Epithelial cell of prostate (primary cell): ENCODE results near the gene PTGR1.
A peak's percentile ranks its signal among the peaks of the same experiment; 100 is the strongest.
"Not testable (repeated sequence)": the region's sequence is repeated elsewhere in the genome, so short reads cannot be mapped to it uniquely, and the experiment has no call there.

Source experiments
- DNase-seq: peaks from one replicate; pipeline ENCODE4 v3.0.0-alpha.2; 2011; ENCODE audit warnings: low read depth, low spot score
- H3K27ac ChIP-seq: fragments of 450-650 bp; 2 replicates; pipeline ENCODE4 v1.5.1; 2017; ENCODE audit warnings: mild to moderate bottlenecking

Gene PTGR1

DNA sequence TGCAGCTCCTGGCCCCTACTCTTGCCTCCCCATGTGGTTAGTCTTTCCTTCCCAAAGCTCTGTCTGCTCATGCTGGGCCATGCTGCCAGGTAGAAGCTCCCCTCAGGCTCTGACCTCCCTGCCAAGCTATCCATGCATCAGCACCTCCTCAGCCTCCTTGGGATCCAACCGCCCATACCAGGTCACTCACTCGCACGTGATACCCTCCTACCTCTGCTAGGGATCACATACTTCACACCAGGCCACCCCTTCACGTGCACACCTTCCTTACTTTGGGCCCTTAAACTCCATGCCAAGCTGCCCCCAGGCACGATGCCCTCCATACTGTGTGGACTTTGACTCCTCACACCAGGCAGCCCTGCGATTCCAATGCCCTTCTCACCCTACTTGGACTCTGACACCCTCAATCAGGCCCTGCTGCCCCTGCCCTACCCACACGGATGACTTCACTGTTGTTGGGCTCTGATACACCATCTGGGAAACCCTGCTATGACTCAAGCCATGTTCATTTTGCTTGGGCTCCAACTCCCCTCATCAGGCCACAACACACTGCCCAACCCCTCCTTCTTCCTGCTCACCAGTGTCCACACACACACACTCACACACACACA lies 40.3 kb downstream of the PTGR1 start:
- no peak overlapping the region for H3K27ac ChIP-seq
- DNase-seq = peak; percentile 10

DNA sequence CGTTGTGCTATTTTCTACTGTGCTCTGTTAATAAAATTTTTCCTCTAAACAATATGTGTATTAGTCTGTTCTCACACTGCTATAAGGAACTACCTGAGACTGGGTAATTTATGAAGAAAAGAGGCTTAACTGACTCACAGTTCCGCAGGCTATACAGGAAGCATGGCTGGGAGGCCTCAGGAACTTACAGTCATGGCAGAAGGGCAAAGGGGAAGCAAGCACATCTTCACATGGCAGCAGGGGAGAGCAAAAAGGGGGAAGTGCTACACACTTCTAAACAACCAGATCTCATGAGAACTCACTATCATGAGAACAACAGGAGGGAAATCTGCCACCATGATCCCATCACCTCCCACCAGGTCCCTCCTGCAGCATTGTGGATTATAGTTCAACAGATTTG lies 44.0 kb downstream of the PTGR1 start:
- not testable (repeated sequence) for H3K27ac ChIP-seq, DNase-seq

DNA sequence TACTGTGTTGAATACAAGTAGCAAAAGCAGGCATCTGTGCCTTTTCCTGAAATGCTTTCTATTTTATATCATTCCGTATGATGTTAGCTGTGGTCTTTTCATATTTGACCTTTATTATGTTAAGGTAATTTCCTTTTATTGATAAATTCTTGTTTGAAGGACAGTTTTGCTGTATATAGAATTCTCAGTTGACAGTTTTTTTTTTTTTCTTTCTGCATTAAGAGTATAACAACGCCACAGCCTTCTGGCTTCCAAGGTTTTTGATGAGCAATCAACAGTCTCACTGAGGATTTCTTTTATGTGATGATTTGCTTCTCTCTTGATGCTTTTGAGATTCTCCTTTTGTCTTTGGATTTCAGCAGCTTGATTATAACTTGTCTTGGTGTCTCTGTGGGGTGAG lies 50.8 kb downstream of the PTGR1 start:
- H3K27ac ChIP-seq = no peak overlapping the region

DNA sequence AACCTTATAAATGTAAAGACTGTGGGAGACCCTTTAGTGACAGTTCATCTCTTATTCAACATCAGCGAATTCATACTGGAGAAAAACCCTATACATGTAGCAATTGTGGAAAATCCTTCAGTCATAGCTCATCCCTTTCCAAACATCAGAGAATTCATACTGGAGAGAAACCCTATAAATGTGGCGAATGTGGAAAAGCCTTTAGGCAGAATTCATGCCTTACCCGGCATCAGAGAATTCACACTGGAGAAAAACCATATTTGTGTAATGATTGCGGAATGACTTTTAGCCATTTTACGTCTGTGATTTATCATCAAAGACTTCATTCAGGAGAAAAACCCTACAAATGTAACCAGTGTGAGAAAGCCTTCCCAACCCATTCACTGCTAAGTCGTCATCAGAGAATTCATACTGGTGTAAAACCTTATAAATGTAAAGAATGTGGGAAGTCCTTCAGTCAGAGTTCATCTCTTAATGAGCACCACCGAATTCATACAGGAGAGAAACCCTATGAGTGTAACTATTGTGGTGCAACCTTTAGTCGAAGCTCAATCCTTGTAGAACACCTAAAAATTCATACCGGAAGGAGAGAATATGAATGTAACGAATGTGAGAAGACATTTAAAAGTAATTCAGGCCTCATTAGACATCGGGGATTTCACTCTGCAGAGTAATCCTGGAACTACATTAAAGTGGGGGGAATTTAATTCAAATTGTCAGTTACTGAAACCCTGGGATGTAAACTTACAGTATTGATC lies 56.8 kb downstream of the PTGR1 start:
- no peak for DNase-seq
- no peak overlapping the region for H3K27ac ChIP-seq

More for the DNA sequence above, 50.8 kb downstream of the PTGR1 start:
- DNase-seq = no peak

DNA sequence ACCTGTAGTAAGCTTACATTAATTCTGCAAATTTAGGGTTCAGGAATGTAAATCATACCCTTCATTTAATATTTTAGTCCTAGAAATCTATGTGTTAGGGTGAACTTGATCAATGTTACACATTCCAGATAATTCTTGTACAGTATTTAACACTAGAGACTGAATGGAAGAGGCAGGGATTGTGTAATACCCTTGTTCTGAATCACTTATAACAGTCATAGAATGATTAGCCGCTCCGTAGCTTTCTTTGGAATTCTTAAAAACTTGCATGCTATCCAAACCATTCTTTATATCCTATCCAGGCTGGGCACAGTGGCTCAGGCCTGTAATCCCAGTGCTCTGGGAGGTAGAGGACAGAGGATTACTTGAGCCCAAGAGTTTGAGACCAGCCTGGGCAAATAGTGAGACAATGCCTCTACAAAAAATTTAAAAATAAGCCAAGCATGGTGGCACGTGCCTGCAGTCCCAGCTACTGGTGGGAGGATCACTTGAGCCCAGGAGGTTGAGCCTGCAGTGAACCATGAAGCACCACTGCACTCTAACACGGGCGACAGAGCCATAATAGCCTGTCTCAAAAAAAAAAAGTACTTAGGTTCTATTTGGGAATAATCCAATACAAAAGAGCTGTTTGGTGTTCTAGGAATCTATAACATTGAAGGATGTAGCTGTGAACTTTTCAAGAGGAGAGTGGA lies 66.2 kb downstream of the PTGR1 start:
- H3K27ac ChIP-seq = no peak overlapping the region
- DNase-seq = no peak

DNA sequence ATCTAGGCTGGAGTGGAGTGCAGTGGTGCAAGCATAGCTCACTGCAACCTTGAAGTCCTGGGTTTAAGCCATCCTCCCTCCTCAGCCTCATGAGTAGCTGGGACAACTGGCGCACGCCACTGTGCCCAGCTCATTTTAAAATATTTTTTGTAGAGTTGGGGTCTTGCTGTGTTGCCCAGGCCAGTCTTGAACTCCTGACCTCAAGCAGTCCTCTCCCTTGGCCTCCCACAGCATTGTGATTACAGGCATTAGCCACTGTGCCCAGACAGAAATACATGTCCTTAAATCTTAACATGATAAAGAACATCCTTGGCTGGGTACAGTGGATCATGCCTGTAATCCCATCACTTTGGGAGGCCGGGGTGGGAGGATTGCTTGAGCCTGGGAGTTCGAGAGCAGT lies 67.7 kb downstream of the PTGR1 start:
- no peak overlapping the region for H3K27ac ChIP-seq
- DNase-seq = no peak

DNA sequence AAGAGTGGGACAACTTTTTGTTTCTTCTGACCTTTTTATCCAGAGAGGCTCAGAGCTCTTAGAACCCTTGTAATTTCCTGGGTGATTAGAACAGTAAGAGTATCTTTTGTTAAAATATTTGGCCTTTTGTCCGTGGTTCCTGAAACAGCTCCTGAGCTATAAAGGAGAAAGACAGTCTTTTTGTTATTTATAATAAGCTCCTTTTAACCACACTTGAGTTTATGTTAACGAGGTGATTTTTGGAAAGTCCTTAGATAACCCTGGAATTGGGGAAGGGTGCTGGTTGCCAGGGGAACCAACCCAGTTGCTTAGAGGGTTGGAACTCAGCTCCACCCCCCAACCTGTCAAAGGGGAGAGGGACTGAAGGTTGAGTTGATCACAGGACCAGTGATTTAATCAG lies 69.7 kb downstream of the PTGR1 start:
- H3K27ac ChIP-seq = no peak overlapping the region
- no peak for DNase-seq

DNA sequence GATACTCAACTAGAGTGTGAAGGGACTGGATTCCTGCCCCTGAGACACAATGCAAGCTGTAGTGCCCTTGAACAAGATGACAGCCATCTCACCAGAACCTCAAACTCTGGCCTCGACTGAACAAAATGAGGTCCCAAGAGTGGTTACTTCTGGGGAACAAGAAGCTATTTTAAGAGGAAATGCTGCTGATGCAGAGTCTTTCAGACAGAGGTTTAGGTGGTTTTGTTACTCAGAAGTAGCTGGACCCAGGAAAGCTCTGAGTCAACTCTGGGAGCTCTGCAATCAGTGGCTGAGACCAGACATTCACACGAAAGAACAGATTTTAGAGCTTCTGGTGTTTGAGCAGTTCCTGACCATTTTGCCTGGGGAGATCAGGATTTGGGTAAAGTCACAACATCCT lies 72.1 kb downstream of the PTGR1 start:
- no peak for DNase-seq
- no peak overlapping the region for H3K27ac ChIP-seq

DNA sequence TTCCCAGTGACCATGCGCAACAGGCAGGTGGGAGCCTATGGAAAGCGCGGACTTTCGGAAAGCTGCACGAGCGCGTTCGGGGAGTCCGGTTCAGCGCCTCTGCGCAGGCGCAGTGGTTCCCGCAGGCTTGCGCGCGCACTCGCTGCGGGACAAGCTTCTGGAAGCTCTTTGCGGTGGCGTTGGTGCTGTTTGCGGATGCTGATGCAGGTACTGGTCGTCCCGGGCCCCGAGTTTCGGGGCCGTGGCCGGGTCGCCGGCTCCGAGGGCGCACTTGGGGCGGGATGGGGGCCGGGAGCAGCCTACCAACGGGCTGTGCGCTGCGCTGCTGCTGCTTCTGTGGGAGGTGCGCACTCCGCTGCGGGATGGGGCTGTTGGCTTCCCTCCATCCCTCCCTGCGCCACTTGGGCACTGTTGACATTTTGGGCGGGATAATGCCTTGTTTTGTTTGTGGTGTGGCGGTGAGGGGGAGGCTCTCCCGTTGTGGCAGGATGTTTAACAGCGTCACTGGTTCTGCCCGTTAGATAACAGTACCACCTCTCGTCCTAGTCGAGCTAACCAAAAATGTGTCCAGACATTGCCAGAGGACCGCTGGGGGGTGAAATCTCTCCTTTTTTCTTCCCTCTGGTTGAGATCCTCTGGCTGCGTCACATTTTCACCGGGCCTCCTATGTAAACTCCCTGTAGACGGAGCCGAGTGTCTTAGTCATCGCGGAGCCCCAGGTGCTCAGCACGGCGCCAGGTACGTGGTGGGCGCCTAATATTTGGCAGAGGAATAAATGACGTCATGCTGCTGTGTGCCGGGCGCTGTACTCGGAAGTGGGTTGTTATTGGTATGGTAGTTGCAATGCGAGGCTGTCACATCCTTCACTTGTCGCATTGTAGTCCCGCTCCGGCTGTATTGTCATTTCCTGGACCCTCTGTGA lies 74.1 kb downstream of the PTGR1 start, which contains the start of gene ZNF483:
ZNF483 (plus strand) TSS at position 124 of the 922 bp plus-strand sequence. CDS start 2,217 bp downstream, outside the sequence.
- peak; percentile 60 for DNase-seq
- no peak within 1 kb of the TSS for H3K27ac ChIP-seq

DNA sequence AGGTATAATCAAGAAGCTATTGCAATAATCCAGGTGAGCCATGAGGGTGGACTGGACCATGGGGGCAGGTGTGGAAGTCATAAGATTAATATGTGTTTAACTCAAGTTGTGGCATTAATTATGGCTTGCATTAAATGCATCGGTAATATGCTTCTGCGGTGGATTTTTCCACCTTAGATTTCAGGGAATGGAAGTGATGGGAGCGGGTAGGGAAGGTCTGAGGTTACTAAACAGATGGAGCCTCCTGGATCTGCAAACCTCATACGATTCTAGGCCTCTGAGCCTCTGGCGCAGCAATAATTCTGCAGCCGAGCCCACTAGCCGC lies 74.8 kb downstream of the PTGR1 start:
- no peak overlapping the region for H3K27ac ChIP-seq
- no peak for DNase-seq

DNA sequence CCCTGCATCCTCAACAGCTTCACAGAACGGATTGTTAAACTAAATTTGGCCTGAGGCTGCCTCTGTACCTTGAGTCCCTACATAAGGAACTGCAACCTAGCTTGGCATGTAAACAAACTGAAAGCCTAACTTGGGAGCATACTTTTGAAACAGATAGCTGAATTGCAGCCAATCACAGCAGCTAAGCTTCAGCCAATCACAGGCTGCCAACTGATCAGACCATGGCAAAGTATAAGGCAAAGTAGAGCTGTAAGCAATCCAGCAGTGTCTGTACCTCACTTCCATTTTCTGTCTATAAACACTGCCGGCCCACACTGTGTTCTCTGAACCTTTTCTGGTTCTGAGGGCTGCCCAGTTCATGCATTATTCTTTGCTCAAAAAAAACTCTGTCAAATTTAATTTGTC lies 83.4 kb downstream of the PTGR1 start:
- H3K27ac ChIP-seq = no peak overlapping the region
- DNase-seq = no peak

DNA sequence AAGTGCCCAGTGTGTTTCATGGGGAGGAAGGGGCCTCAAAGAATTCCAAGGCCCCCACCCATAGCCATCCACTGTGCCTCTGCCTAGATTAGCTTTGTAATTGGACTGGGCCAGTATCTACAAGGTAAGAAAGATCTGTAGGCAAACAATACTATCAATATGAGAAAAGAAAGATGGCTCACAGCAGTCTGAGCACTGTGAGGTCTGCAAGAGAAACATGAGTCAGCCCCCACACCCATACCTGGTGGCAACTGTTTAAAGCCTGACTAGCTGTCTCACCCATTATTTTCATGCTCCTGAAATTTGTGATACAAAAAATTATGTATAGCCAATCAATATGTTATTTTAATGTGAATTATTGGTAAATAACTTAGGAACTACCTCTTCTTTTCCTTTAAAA lies 84.5 kb downstream of the PTGR1 start:
- peak overlapping the region; percentile 44 for H3K27ac ChIP-seq
- DNase-seq = no peak
